ENCODE results near the gene SLFNL1.
A peak's percentile ranks its signal among the peaks of the same experiment; 100 is the strongest.

Gene SLFNL1

DNA sequence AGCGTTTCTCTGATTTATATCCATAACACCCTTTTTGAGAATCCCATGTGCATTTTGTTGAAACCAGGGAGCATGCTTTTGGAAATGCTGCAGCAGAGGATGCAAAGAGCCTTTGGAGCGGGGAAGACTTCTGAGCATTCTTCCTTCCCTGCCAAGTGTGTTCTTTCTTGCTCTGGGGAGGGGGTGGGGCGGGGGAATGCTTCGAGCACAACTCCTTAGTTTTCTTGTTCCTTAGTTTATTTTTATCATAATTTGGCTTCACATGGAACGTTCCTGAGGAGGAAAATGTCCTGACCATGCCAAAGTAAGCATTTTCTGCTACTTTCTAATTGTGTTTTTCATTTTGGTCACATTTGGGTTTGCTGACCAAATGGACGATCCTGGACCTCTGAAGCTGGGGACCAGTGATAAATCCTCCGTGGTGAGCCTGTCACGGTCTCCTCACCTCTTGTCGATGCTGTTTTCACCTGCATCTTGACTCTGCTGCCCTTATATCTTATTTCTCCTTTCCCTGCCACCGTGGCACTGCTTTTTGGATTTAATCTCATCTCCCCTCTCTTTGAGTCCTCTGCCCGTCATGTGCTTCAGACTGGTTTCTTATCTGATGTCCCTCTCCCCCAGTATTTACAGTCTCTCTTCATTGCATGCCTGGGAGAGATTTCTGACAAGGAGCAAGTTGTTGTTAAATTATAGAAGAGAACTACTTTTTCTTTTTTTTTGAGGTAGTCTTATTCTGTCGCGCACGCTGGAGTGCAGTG is 39.7 kb downstream of the SLFNL1 start:
- Histone ChIP-seq H3K27me3 (ENCODE audit: insufficient read depth, low read length, poor library complexity, severe bottlenecking) (no peaks in the 10 kb centered on the region), H3K4me1 (ENCODE audit: insufficient read depth, low read length, poor library complexity, severe bottlenecking) (peaks cover 66% of the 10 kb centered on the region), H4K20me1 (ENCODE audit: insufficient read depth, low read length, poor library complexity, severe bottlenecking) (peaks cover 51% of the 10 kb centered on the region), H3K36me3 (ENCODE audit: insufficient read depth, low read length) (peaks cover 34% of the 10 kb centered on the region), H3K9ac (ENCODE audit: low read depth, low read length, poor library complexity, severe bottlenecking) (peak overlapping the region; percentile 96), H3K4me2 (ENCODE audit: low read depth, low read length, poor library complexity, severe bottlenecking) (peak overlapping the region; percentile 99), H3K9me2 (replicated peaks; ENCODE audit: low read depth, low read length) (no peaks in the 10 kb centered on the region), H3K9me3 (ENCODE audit: insufficient read depth, low read depth, low read length) (no peaks in the 10 kb centered on the region), H3F3A (ENCODE audit: low read depth) (no peaks in the 10 kb centered on the region), H2AFZ (ENCODE audit: low read length) (no peak overlapping the region), H3K4me3 (ENCODE audit: low read length, poor library complexity, severe bottlenecking) (peak overlapping the region; percentile 80), H3K79me2 (ENCODE audit: insufficient read depth, low read length) (peaks cover 74% of the 10 kb centered on the region)
- no peak for TF ChIP-seq EZH2phosphoT487 (IDR thresholded peaks at IDR 0.05; ENCODE audit: borderline replicate concordance)
- TF ChIP-seq, protein P1, sequence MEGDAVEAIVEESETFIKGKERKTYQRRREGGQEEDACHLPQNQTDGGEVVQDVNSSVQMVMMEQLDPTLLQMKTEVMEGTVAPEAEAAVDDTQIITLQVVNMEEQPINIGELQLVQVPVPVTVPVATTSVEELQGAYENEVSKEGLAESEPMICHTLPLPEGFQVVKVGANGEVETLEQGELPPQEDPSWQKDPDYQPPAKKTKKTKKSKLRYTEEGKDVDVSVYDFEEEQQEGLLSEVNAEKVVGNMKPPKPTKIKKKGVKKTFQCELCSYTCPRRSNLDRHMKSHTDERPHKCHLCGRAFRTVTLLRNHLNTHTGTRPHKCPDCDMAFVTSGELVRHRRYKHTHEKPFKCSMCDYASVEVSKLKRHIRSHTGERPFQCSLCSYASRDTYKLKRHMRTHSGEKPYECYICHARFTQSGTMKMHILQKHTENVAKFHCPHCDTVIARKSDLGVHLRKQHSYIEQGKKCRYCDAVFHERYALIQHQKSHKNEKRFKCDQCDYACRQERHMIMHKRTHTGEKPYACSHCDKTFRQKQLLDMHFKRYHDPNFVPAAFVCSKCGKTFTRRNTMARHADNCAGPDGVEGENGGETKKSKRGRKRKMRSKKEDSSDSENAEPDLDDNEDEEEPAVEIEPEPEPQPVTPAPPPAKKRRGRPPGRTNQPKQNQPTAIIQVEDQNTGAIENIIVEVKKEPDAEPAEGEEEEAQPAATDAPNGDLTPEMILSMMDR (conservative IDR thresholded peaks at IDR 0.05; ENCODE audit: low read length): no peak

DNA sequence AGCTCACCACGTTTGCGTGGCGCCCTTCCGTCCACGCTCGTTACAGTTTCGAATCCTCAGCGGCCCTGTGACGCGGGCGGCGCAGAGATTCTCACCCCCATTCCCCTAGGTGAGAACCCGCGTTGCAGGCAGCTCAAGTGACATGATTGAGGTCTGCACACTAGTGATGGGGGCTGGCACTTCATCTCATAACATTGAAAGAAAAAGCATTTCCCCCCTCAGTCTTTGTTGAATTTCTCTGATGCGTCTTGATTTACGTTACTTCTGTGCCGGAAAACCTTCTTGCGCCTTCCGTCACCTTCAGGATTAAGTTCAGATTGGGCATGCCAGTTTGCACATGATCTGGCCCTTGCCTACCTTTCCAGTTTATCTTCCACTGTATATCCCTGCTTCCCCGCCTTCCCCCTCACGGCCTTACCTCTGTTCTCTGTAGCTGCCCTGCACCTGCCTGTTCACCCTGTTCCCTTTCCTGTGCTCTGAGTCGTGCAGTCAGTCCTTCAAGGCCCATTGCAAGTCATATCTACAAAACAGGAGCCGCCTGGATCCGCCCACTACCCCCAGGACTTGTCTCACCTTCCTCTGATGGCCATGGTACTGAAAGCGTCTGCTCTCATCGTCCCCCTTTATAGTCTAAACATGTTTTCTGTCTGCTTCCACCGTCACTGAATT is 40.9 kb downstream of the SLFNL1 start:
- H3K36me3 ChIP-seq (ENCODE audit: insufficient read depth, low read length): peaks cover 23% of the 10 kb centered on the region; the same call in 1 of the 2 replicates
- H3K4me1 ChIP-seq (ENCODE audit: insufficient read depth, low read length, poor library complexity, severe bottlenecking): peaks cover 53% of the 10 kb centered on the region
- TF ChIP-seq, protein P1 (conservative IDR thresholded peaks at IDR 0.05; ENCODE audit: low read length): no peak
- no peak for TF ChIP-seq EZH2phosphoT487 (IDR thresholded peaks at IDR 0.05; ENCODE audit: borderline replicate concordance)

DNA sequence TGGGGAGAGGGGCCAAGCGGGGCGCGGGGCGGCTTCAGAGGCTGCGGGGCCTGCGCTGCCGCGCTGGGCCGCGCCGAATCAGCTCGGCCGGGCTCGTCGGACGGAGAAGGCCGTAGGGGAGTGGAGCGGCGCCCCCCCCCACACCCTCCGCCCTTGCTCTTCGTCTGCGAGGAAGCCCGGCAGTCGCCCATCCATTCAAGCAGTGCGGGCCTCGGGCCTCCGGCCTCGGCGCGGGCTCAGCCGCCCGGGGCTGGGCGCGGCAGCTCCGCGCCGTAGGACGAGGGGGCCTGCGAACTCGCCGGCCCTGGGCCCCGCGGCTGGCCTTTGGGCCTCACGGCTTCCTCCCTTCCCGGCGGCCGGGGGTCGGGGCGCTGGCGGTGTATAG is 41.5 kb downstream of the SLFNL1 start:
- Histone ChIP-seq H3K9ac (ENCODE audit: low read depth, low read length, poor library complexity, severe bottlenecking) (peak overlapping the region; percentile 96), H3K4me1 (ENCODE audit: insufficient read depth, low read length, poor library complexity, severe bottlenecking) (peaks cover 48% of the 10 kb centered on the region), H3K4me2 (ENCODE audit: low read depth, low read length, poor library complexity, severe bottlenecking) (peak overlapping the region; percentile 99), H3K27me3 (ENCODE audit: insufficient read depth, low read length, poor library complexity, severe bottlenecking) (no peaks in the 10 kb centered on the region), H4K20me1 (ENCODE audit: insufficient read depth, low read length, poor library complexity, severe bottlenecking) (peaks cover 43% of the 10 kb centered on the region), H3F3A (ENCODE audit: low read depth) (no peaks in the 10 kb centered on the region), H3K9me2 (replicated peaks; ENCODE audit: low read depth, low read length) (no peaks in the 10 kb centered on the region), H3K79me2 (ENCODE audit: insufficient read depth, low read length) (peaks cover 56% of the 10 kb centered on the region), H3K9me3 (ENCODE audit: insufficient read depth, low read depth, low read length) (no peaks in the 10 kb centered on the region), H2AFZ (ENCODE audit: low read length) (no peak overlapping the region; the same call in 1 of the 2 replicates), H3K36me3 (ENCODE audit: insufficient read depth, low read length) (peaks cover 17% of the 10 kb centered on the region; the same call in 1 of the 2 replicates), H3K4me3 (ENCODE audit: low read length, poor library complexity, severe bottlenecking) (peak overlapping the region; percentile 80)
- no peak for TF ChIP-seq EZH2phosphoT487 (IDR thresholded peaks at IDR 0.05; ENCODE audit: borderline replicate concordance)
- TF ChIP-seq, protein P1 (conservative IDR thresholded peaks at IDR 0.05; ENCODE audit: low read length): no peak

More for the DNA sequence above, 40.9 kb downstream of the SLFNL1 start:
- Histone ChIP-seq H3K9me3 (ENCODE audit: insufficient read depth, low read depth, low read length) (no peaks in the 10 kb centered on the region), H4K20me1 (ENCODE audit: insufficient read depth, low read length, poor library complexity, severe bottlenecking) (peaks cover 43% of the 10 kb centered on the region), H2AFZ (ENCODE audit: low read length) (no peak overlapping the region; the same call in 1 of the 2 replicates), H3K27me3 (ENCODE audit: insufficient read depth, low read length, poor library complexity, severe bottlenecking) (no peaks in the 10 kb centered on the region), H3F3A (ENCODE audit: low read depth) (no peaks in the 10 kb centered on the region), H3K9me2 (replicated peaks; ENCODE audit: low read depth, low read length) (no peaks in the 10 kb centered on the region), H3K4me3 (ENCODE audit: low read length, poor library complexity, severe bottlenecking) (peak overlapping the region; percentile 80), H3K4me2 (ENCODE audit: low read depth, low read length, poor library complexity, severe bottlenecking) (peak overlapping the region; percentile 99), H3K9ac (ENCODE audit: low read depth, low read length, poor library complexity, severe bottlenecking) (peak overlapping the region; percentile 96), H3K79me2 (ENCODE audit: insufficient read depth, low read length) (peaks cover 62% of the 10 kb centered on the region)
